Tibial nerve (tissue), 4 donors: ENCODE data around the gene FOXJ2. TPM values are rescaled to one million over a fixed set of nuclear protein-coding genes. Genes with fewer than 3 reads are reported as not detected.
"Not testable (repeated sequence)": the region's sequence is repeated elsewhere in the genome, so short reads cannot be mapped to it uniquely, and the experiment has no call there.

Experiments used
- DNase-seq, 2 donors: peaks; one replicate each; pipeline ENCODE4 v3.0.0-alpha.2; 2019; ENCODE audit warnings: low spot score in 2 of 2
- H3K27ac ChIP-seq, 4 donors: fragments of 200-600 bp; sonication (generic) in 3 of 4; one replicate each; pipeline ENCODE4 v1.5.1; 2017 to 2019; ENCODE audit warnings: mild to moderate bottlenecking in 1 of 4
- H3K27me3 ChIP-seq, 2 donors: fragments of 200-600 bp; sonication (generic) in 1 of 2; one replicate each; pipeline versions ENCODE4 v1.5.1 to v1.6.0; 2017 to 2019
- H3K36me3 ChIP-seq, 3 donors: fragments of 200-600 bp; sonication (generic); one replicate each; pipeline ENCODE4 v1.5.1; 2018 to 2019
- H3K4me1 ChIP-seq, 4 donors: fragments of 200-600 bp; sonication (generic) in 3 of 4; one replicate each; pipeline ENCODE4 v1.5.1; 2017 to 2019
- H3K4me3 ChIP-seq, 4 donors: fragments of 200-600 bp; sonication (generic) in 3 of 4; one replicate each; pipeline ENCODE4 v1.5.1; 2017 to 2019; ENCODE audit warnings: mild to moderate bottlenecking in 1 of 4, moderate library complexity in 1 of 4
- H3K9me3 ChIP-seq, 4 donors: fragments of 200-600 bp; sonication (generic) in 3 of 4; one replicate each; pipeline ENCODE4 v1.5.1; 2017 to 2019
- EP300 ChIP-seq, 2 donors: sonication (generic); formaldehyde crosslinking; IDR thresholded peaks; one replicate each; pipeline ENCODE4 v1.6.1; 2017; ENCODE audit warnings: antibody characterized with exemption in 2 of 2, mild to moderate bottlenecking in 1 of 2
- POLR2A ChIP-seq, 2 donors: fragments of 450-650 bp; IDR thresholded peaks; one replicate each; pipeline ENCODE4 v1.6.1; 2017; ENCODE audit warnings: antibody characterized with exemption in 2 of 2, mild to moderate bottlenecking in 2 of 2, moderate library complexity in 2 of 2
- WGBS, 2 donors: methylation state at CpG; one replicate each; pipeline ENCODE4 v1.1.5; 2018; 5-methylcytosine and 5-hydroxymethylcytosine counted together
- total RNA-seq, 4 donors: library from RNA; depleted of rRNA; stranded (reverse); fragments of >200 nt; gene quantifications; one replicate each; pipeline ENCODE4 v1.1.0, GENCODE V29; 2016
- TF ChIP-seq, protein P1 (sequence below), 5 experiments: fragments of 200-600 bp in 3 of 5; fragments of 450-650 bp in 2 of 5; sonication (generic) in 3 of 5; IDR thresholded peaks; one replicate each; pipeline ENCODE4 v1.5.1; 2016 to 2019; ENCODE audit warnings: antibody characterized with exemption in 5 of 5, mild to moderate bottlenecking in 3 of 5, moderate library complexity in 2 of 5

Gene FOXJ2
- total RNA-seq, 4 donors from 2014 or later: 19.4 to 24.7 (median 20.1) TPM

GRCh38 chr12:7989827-7990491, 42.6 kb upstream of the FOXJ2 start:
- H3K4me1 ChIP-seq: peaks cover 0 to 14% (median 0%) of the 10 kb centered on the region in 4 donors
- no peak for TF ChIP-seq POLR2A (IDR thresholded peaks at IDR 0.05)
- peak in 1 of 2 donors; percentile 82 for TF ChIP-seq EP300 (IDR thresholded peaks at IDR 0.05)
- TF ChIP-seq, protein P1, sequence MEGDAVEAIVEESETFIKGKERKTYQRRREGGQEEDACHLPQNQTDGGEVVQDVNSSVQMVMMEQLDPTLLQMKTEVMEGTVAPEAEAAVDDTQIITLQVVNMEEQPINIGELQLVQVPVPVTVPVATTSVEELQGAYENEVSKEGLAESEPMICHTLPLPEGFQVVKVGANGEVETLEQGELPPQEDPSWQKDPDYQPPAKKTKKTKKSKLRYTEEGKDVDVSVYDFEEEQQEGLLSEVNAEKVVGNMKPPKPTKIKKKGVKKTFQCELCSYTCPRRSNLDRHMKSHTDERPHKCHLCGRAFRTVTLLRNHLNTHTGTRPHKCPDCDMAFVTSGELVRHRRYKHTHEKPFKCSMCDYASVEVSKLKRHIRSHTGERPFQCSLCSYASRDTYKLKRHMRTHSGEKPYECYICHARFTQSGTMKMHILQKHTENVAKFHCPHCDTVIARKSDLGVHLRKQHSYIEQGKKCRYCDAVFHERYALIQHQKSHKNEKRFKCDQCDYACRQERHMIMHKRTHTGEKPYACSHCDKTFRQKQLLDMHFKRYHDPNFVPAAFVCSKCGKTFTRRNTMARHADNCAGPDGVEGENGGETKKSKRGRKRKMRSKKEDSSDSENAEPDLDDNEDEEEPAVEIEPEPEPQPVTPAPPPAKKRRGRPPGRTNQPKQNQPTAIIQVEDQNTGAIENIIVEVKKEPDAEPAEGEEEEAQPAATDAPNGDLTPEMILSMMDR (IDR thresholded peaks at IDR 0.05): no peak
- no peak overlapping the region for H3K4me3 ChIP-seq
- H3K36me3 ChIP-seq: no peaks in the 10 kb centered on the region
- DNase-seq: peak in 1 of 2 donors; percentile 36
- WGBS, 2 donors: 52 to 64% methylated on average over 6 of the region's 6 CpGs
- H3K27ac ChIP-seq: peak overlapping the region in 1 of 4 donors; percentile 31
- H3K9me3 ChIP-seq: no peaks in the 10 kb centered on the region
- H3K27me3 ChIP-seq: no peaks in the 10 kb centered on the region

DNA sequence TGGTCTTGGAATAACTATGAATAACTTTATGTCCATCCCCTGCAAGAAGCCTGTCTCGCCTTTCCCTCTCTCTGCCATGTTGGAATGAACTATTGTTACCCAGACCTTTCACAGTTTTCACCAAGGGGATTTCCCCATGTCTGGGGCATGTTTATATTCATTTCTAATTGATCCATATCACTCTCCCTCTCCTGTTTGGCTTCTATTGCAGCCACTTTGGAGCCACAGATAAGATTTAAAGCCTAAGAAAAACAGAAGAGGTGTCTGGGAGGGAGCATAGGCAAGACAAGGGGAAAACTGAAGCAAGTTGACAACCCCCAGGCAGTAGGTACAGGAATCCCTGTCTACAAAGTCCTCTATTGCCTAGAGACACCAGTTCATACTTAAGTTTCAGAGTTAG, 41.0 kb upstream of the FOXJ2 start:
- Histone ChIP-seq H3K9me3 (no peaks in the 10 kb centered on the region), H3K4me3 (no peak overlapping the region), H3K36me3 (no peaks in the 10 kb centered on the region), H3K27me3 (no peaks in the 10 kb centered on the region), H3K27ac (no peak overlapping the region), H3K4me1 (peaks cover 0 to 18% (median 0%) of the 10 kb centered on the region in 4 donors)
- no peak for DNase-seq
- TF ChIP-seq EP300 (IDR thresholded peaks at IDR 0.05): no peak
- 46 to 82% methylated on average over 1 of the region's 1 CpG for WGBS, 2 donors

GRCh38 chr12:7994731-7995205, 37.7 kb upstream of the FOXJ2 start:
- no peak for DNase-seq
- H3K27me3 ChIP-seq: no peaks in the 10 kb centered on the region
- H3K36me3 ChIP-seq: no peaks in the 10 kb centered on the region
- peak overlapping the region in 3 of 4 donors; percentile 40 to 76 (median 67) for H3K27ac ChIP-seq
- TF ChIP-seq EP300 (IDR thresholded peaks at IDR 0.05): no peak
- TF ChIP-seq POLR2A (IDR thresholded peaks at IDR 0.05): no peak
- H3K9me3 ChIP-seq: peaks cover 0 to 7% (median 0%) of the 10 kb centered on the region in 4 donors
- 62 to 64% methylated on average over 7 of the region's 7 CpGs for WGBS, 2 donors
- peaks cover 0 to 13% (median 0%) of the 10 kb centered on the region in 4 donors for H3K4me1 ChIP-seq
- H3K4me3 ChIP-seq: no peak overlapping the region

- H3K27ac ChIP-seq: peak overlapping the region in 2 of 4 donors; percentile 67 to 76
- 43 to 44% methylated on average over 9 of the region's 9 CpGs for WGBS, 2 donors
- no peak overlapping the region for H3K4me3 ChIP-seq
- H3K9me3 ChIP-seq: peaks cover 0 to 7% (median 0%) of the 10 kb centered on the region in 4 donors
- no peaks in the 10 kb centered on the region for H3K36me3 ChIP-seq
- H3K4me1 ChIP-seq: peaks cover 0 to 11% (median 0%) of the 10 kb centered on the region in 4 donors
- DNase-seq: peak; percentile 60 to 70
- no peaks in the 10 kb centered on the region for H3K27me3 ChIP-seq
- TF ChIP-seq POLR2A (IDR thresholded peaks at IDR 0.05): no peak
- TF ChIP-seq EP300 (IDR thresholded peaks at IDR 0.05): peak in 1 of 2 donors; percentile 66
- TF ChIP-seq, protein P1 (IDR thresholded peaks at IDR 0.05): peak; percentile 70 to 89 (median 85)
Measured at GRCh38 chr12:7995266-7995963, 37.1 kb upstream of the FOXJ2 start.

GRCh38 chr12:8000827-8001226, 31.7 kb upstream of the FOXJ2 start:
- not testable (repeated sequence) for H3K27ac ChIP-seq, H3K36me3 ChIP-seq, H3K4me1 ChIP-seq, DNase-seq, H3K4me3 ChIP-seq, H3K27me3 ChIP-seq, H3K9me3 ChIP-seq
- 76 to 87% methylated on average over 3 of the region's 3 CpGs for WGBS, 2 donors

DNA sequence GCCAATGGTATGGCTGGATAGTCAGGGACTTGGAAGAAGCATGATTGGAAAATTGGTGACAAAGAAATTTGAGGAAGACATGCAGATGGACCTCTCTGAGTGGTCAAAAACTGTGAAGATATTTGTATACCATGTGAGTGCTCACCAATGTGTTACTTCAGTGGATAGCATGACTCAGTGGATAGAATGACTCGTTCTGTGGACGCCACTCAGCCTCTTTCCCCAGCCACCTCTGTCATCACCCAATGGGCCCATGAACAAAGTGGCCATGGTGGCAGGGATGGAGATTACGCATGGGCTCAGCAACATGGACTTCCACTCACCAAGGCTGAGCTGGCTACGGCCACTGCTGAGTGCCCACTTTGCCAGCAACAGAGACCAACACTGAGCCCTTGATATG, 31.0 kb upstream of the FOXJ2 start:
- H3K4me1 ChIP-seq, DNase-seq, H3K4me3 ChIP-seq, H3K36me3 ChIP-seq, H3K9me3 ChIP-seq, H3K27ac ChIP-seq, H3K27me3 ChIP-seq: not testable (repeated sequence)
- 89 to 92% methylated on average over 4 of the region's 4 CpGs for WGBS, 2 donors

- H3K4me3 ChIP-seq, H3K36me3 ChIP-seq, DNase-seq, H3K27me3 ChIP-seq, H3K4me1 ChIP-seq, H3K27ac ChIP-seq, H3K9me3 ChIP-seq: not testable (repeated sequence)
- WGBS, 2 donors: 84 to 87% methylated on average over 4 of the region's 4 CpGs
Measured at GRCh38 chr12:8004897-8005296, 27.6 kb upstream of the FOXJ2 start.
